ENCODE results near the gene SYCE3.

SYCE3 gene

DNA sequence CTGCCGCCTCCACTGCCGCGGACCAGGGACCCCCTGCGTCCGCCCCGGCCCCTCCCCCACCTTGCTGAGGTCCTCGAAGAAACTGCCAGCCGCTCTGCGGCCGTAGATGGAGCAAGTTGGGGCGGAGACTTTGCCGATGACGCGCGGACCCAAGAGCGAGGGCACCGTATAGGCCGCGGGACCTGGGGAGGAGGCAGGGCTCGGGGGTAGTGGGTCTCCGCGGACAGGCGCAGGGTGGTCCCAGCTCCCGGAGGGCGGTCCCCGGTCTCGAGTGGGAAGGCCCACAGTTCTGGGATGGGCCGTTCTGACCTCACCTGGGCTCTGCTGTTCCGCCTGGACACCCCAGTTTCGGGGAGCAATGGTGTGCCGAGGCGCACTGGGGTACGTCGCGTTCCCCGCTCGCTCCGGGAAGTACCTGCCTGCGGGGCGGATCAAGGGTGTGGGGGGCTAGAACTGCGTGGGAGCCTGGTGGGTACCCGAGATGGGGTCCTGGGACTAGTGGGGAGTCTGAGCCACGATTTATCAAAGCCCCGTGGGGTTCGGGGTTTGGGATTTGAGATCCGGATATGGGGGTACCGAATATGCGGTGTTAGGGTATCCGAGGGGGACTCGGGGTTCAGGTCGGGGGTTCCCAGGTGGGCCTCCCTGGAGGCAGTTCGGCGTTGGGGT, 31.7 kb downstream of the SYCE3 start:
- Histone ChIP-seq H3K27ac (ENCODE audit: low read depth, low read length) (peak overlapping the region; percentile 8), H3K27me3 (ENCODE audit: low read length) (no peaks in the 10 kb centered on the region), H3K79me2 (ENCODE audit: insufficient read depth, low read length) (no peaks in the 10 kb centered on the region), H3K9me2 (replicated peaks; ENCODE audit: insufficient read depth, low read length) (no peaks in the 10 kb centered on the region), H2AFZ (ENCODE audit: low read depth, low read length, severe bottlenecking) (peak overlapping the region; percentile 7), H3K36me3 (ENCODE audit: low read length) (no peaks in the 10 kb centered on the region), H4K20me1 (ENCODE audit: low read depth, low read length) (no peaks in the 10 kb centered on the region), H3K9ac (ENCODE audit: low read length) (peak overlapping the region; percentile 62), H3K4me2 (ENCODE audit: low read depth, low read length, poor library complexity, severe bottlenecking) (peak overlapping the region; percentile 61), H3K9me3 (ENCODE audit: insufficient read depth, low read length) (no peaks in the 10 kb centered on the region), H3F3A (ENCODE audit: insufficient read depth) (peaks cover 21% of the 10 kb centered on the region), H3K4me3 (ENCODE audit: insufficient read depth, low read length, poor library complexity, severe bottlenecking) (peak overlapping the region; percentile 51)
- TF ChIP-seq CTCF (IDR thresholded peaks at IDR 0.05; ENCODE audit: insufficient read depth, low read length, poor library complexity, severe bottlenecking) (no peak), EZH2phosphoT487 (conservative IDR thresholded peaks at IDR 0.05; ENCODE audit: low read length) (no peak; the same call in 1 of the 2 replicates)

DNA sequence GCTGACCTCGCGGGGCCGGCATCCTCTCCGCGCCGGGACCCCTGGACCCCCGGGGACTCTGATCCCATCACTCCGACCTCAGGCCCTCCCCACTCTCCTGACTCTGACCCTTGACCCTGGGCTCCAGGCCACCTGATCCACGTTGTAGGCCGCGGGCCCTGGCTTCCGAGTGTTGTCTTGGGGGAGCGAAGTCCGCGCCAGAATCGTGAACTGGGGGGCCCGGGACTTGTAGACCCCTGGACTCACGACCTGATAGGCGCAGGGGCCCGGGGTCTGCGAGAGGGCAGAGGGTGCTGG, 32.2 kb downstream of the SYCE3 start:
- H3K4me2 ChIP-seq (ENCODE audit: low read depth, low read length, poor library complexity, severe bottlenecking): peak overlapping the region; percentile 61
- H2AFZ ChIP-seq (ENCODE audit: low read depth, low read length, severe bottlenecking): peak overlapping the region; percentile 24
- no peaks in the 10 kb centered on the region for H3K27me3 ChIP-seq (ENCODE audit: low read length)
- H4K20me1 ChIP-seq (ENCODE audit: low read depth, low read length): no peaks in the 10 kb centered on the region
- H3F3A ChIP-seq (ENCODE audit: insufficient read depth): peaks cover 21% of the 10 kb centered on the region
- no peaks in the 10 kb centered on the region for H3K36me3 ChIP-seq (ENCODE audit: low read length)
- H3K4me3 ChIP-seq (ENCODE audit: insufficient read depth, low read length, poor library complexity, severe bottlenecking): peak overlapping the region; percentile 51
- no peak for TF ChIP-seq EZH2phosphoT487 (conservative IDR thresholded peaks at IDR 0.05; ENCODE audit: low read length)
- no peak for TF ChIP-seq CTCF (IDR thresholded peaks at IDR 0.05; ENCODE audit: insufficient read depth, low read length, poor library complexity, severe bottlenecking)
- peak overlapping the region; percentile 38 for H3K27ac ChIP-seq (ENCODE audit: low read depth, low read length)
- H3K79me2 ChIP-seq (ENCODE audit: insufficient read depth, low read length): no peaks in the 10 kb centered on the region
- no peaks in the 10 kb centered on the region for H3K9me3 ChIP-seq (ENCODE audit: insufficient read depth, low read length)
- no peaks in the 10 kb centered on the region for H3K9me2 ChIP-seq (replicated peaks; ENCODE audit: insufficient read depth, low read length)
- H3K9ac ChIP-seq (ENCODE audit: low read length): peak overlapping the region; percentile 62

DNA sequence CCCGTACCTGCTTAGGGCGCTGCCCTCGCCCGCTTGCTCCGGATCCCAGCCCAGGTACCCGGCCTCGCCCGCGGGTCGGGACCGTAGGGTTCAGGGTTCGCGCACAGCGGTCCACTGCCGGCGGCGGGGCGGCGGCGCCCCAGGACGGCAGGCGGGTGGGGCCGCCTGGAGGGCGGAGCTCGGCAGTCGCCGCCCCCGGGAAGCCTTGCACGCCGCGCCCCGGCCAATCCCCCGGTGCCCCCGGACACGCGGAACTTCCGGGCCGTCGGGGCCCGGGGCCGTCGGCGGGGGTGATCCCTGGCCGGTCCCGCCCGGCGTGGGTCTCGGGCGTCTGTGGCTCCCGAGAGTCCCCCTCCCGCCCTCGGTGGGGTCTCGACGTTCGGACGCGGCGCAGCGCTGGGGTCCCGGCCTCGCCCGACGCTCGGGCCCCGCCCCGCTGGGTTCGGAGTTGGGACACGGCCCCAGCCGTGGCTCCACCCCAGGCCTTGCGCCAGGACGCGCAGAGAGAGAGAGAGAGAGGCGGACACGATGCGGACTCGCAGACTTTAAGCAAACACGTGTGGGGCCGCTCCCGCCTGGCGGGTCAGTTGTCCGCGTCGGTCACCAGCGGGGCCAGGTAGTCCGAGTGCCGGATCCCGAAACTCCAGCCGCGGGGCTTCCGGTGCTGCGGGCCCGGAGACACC, 32.7 kb downstream of the SYCE3 start, which contains the start of gene TYMP:
TSS of gene TYMP (minus strand) at position 116 of the 683 bp plus-strand sequence. CDS start 303 bp downstream, outside the sequence.
- H3K4me3 ChIP-seq (ENCODE audit: insufficient read depth, low read length, poor library complexity, severe bottlenecking): peak within 1 kb of the TSS; percentile 51
- peaks cover 17% of the 10 kb centered on the region for H3F3A ChIP-seq (ENCODE audit: insufficient read depth)
- H3K9ac ChIP-seq (ENCODE audit: low read length): peak within 1 kb of the TSS; percentile 62
- peaks cover under 1% of the 10 kb centered on the region; the same call in 1 of the 2 replicates for H3K79me2 ChIP-seq (ENCODE audit: insufficient read depth, low read length)
- no peaks in the 10 kb centered on the region for H3K36me3 ChIP-seq (ENCODE audit: low read length)
- H2AFZ ChIP-seq (ENCODE audit: low read depth, low read length, severe bottlenecking): peak within 1 kb of the TSS; percentile 24
- no peaks in the 10 kb centered on the region for H3K27me3 ChIP-seq (ENCODE audit: low read length)
- H3K27ac ChIP-seq (ENCODE audit: low read depth, low read length): peak within 1 kb of the TSS; percentile 38
- peak within 1 kb of the TSS; percentile 61 for H3K4me2 ChIP-seq (ENCODE audit: low read depth, low read length, poor library complexity, severe bottlenecking)
- no peaks in the 10 kb centered on the region for H4K20me1 ChIP-seq (ENCODE audit: low read depth, low read length)
- no peaks in the 10 kb centered on the region for H3K9me3 ChIP-seq (ENCODE audit: insufficient read depth, low read length)
- TF ChIP-seq CTCF (IDR thresholded peaks at IDR 0.05; ENCODE audit: insufficient read depth, low read length, poor library complexity, severe bottlenecking) (no peak), EZH2phosphoT487 (conservative IDR thresholded peaks at IDR 0.05; ENCODE audit: low read length) (no peak)
- no peaks in the 10 kb centered on the region for H3K9me2 ChIP-seq (replicated peaks; ENCODE audit: insufficient read depth, low read length)
